ENCODE results near the gene SLC9A5. TPM values are rescaled to one million over a fixed set of nuclear protein-coding genes. Genes with fewer than 3 reads are reported as not detected.

Gene SLC9A5
- polyA plus RNA-seq, 3 donors = 1.0 TPM; not detected in 2

DNA sequence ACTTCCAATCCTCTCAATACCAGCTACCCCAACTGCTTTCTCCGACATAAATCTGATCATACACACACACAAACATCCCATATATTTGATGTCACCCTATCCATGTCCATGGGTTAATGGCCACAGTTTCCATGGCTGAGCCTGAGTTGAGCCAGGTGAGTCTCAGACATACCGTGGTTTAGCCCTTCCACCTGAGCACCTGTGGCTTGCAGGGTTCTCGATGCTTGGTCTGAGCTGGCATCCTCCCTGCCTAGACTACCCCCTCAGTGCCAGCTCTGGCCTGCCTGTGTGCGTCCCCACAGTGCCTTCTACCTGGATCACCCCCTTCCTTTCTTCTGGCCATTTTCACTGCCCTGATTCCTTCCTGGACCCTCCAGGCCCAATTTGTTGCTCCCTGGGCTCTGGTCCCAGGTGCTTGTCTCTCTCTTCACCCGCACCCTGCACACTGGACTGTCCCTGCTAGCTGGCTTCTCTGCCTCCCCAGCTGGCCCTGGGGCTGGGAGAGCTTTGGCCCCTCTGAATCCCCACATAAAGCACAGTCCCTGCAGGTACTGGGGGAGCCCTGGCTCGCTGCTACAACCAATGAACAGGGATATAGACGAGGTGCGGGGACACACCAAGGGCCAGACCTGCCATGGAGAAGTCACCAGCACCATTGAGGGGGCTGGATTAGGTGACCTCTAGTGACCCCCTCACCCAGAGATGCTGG, 42.5 kb upstream of the SLC9A5 start:
- H3K4me2 ChIP-seq (replicated peaks; ENCODE audit: extremely low read depth, low read length, poor library complexity, severe bottlenecking) = no peak overlapping the region
- H3K36me3 ChIP-seq (replicated peaks in 1 of 2; ENCODE audit: control insufficient read depth in 1 of 2, insufficient read depth in 2 of 2, low read length in 2 of 2) = peaks cover 33 to 47% of the 10 kb centered on the region in 2 donors
- no peak overlapping the region for H3K9ac ChIP-seq (ENCODE audit: insufficient read depth, low read length, poor library complexity, severe bottlenecking)
- no peak for DNase-seq
- no peak overlapping the region for H2AFZ ChIP-seq (ENCODE audit: insufficient read depth, low read depth, low read length, poor library complexity, severe bottlenecking)
- H3K79me2 ChIP-seq (ENCODE audit: insufficient read depth, low read length) = no peaks in the 10 kb centered on the region
- H3K9me3 Mint-ChIP-seq = peaks cover 0 to 2% (median 0%) of the 10 kb centered on the region in 7 donors
- no peaks in the 10 kb centered on the region for H3K4me1 Mint-ChIP-seq
- H4K20me1 ChIP-seq (ENCODE audit: insufficient read depth, low read length) = peaks cover 3% of the 10 kb centered on the region
- peak overlapping the region in 1 of 7 donors; percentile 42 for H3K27ac Mint-ChIP-seq
- intact Hi-C loops (cut with micrococcal nuclease) = no loop called here
- H3K27me3 ChIP-seq (ENCODE audit: control insufficient read depth in 2 of 2, insufficient read depth in 2 of 2, low read length in 2 of 2) = no peaks in the 10 kb centered on the region
- H3K27ac ChIP-seq (ENCODE audit: low read depth in 1 of 2, low read length in 2 of 2) = no peak overlapping the region
- peaks cover 0 to 6% (median 3%) of the 10 kb centered on the region in 3 donors for H3K27me3 Mint-ChIP-seq (ENCODE audit: low read depth in 3 of 3)
- peaks cover 30 to 53% of the 10 kb centered on the region in 2 donors for H3K36me3 Mint-ChIP-seq
- H3K4me3 Mint-ChIP-seq = no peak overlapping the region
- WGBS (ENCODE audit: insufficient coverage) = over 99% methylated on average over 8 of the region's 8 CpGs
- H3K4me1 ChIP-seq (ENCODE audit: control insufficient read depth in 1 of 2, insufficient read depth in 2 of 2, low read length in 2 of 2) = no peaks in the 10 kb centered on the region
- H3K9me3 ChIP-seq (replicated peaks in 1 of 2; ENCODE audit: control insufficient read depth in 1 of 2, insufficient read depth in 1 of 2, low read length in 2 of 2) = no peaks in the 10 kb centered on the region
- H3K4me3 ChIP-seq (replicated peaks in 1 of 3; ENCODE audit: low read depth in 2 of 3, low read length in 3 of 3) = no peak overlapping the region
- TF ChIP-seq, protein P1, sequence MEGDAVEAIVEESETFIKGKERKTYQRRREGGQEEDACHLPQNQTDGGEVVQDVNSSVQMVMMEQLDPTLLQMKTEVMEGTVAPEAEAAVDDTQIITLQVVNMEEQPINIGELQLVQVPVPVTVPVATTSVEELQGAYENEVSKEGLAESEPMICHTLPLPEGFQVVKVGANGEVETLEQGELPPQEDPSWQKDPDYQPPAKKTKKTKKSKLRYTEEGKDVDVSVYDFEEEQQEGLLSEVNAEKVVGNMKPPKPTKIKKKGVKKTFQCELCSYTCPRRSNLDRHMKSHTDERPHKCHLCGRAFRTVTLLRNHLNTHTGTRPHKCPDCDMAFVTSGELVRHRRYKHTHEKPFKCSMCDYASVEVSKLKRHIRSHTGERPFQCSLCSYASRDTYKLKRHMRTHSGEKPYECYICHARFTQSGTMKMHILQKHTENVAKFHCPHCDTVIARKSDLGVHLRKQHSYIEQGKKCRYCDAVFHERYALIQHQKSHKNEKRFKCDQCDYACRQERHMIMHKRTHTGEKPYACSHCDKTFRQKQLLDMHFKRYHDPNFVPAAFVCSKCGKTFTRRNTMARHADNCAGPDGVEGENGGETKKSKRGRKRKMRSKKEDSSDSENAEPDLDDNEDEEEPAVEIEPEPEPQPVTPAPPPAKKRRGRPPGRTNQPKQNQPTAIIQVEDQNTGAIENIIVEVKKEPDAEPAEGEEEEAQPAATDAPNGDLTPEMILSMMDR (IDR thresholded peaks at IDR 0.05) = no peak

- Mint-ChIP-seq H3K9me3 (peaks cover 0 to 2% (median 0%) of the 10 kb centered on the region in 7 donors), H3K36me3 (peaks cover 25 to 48% of the 10 kb centered on the region in 2 donors), H3K4me3 (no peak overlapping the region), H3K27ac (peak overlapping the region in 1 of 7 donors; percentile 13), H3K27me3 (ENCODE audit: low read depth in 3 of 3) (peaks cover 0 to 6% (median 5%) of the 10 kb centered on the region in 3 donors), H3K4me1 (no peaks in the 10 kb centered on the region)
- Histone ChIP-seq H3K4me1 (ENCODE audit: control insufficient read depth in 1 of 2, insufficient read depth in 2 of 2, low read length in 2 of 2) (no peaks in the 10 kb centered on the region), H3K4me2 (replicated peaks; ENCODE audit: extremely low read depth, low read length, poor library complexity, severe bottlenecking) (no peak overlapping the region), H3K9me3 (replicated peaks in 1 of 2; ENCODE audit: control insufficient read depth in 1 of 2, insufficient read depth in 1 of 2, low read length in 2 of 2) (no peaks in the 10 kb centered on the region), H3K27ac (ENCODE audit: low read depth in 1 of 2, low read length in 2 of 2) (no peak overlapping the region), H4K20me1 (ENCODE audit: insufficient read depth, low read length) (peaks cover 3% of the 10 kb centered on the region), H3K36me3 (replicated peaks in 1 of 2; ENCODE audit: control insufficient read depth in 1 of 2, insufficient read depth in 2 of 2, low read length in 2 of 2) (peaks cover 28 to 41% of the 10 kb centered on the region in 2 donors), H3K9ac (ENCODE audit: insufficient read depth, low read length, poor library complexity, severe bottlenecking) (no peak overlapping the region), H2AFZ (ENCODE audit: insufficient read depth, low read depth, low read length, poor library complexity, severe bottlenecking) (no peak overlapping the region), H3K79me2 (ENCODE audit: insufficient read depth, low read length) (no peaks in the 10 kb centered on the region), H3K4me3 (replicated peaks in 1 of 3; ENCODE audit: low read depth in 2 of 3, low read length in 3 of 3) (no peak overlapping the region), H3K27me3 (ENCODE audit: control insufficient read depth in 2 of 2, insufficient read depth in 2 of 2, low read length in 2 of 2) (no peaks in the 10 kb centered on the region)
- TF ChIP-seq, protein P1 (IDR thresholded peaks at IDR 0.05) = no peak
- intact Hi-C loops (cut with micrococcal nuclease) = no loop called here
- WGBS (ENCODE audit: insufficient coverage) = 88% methylated on average over 3 of the region's 3 CpGs
- DNase-seq = no peak
Observed at GRCh38 chr16:67206838-67207248, 41.9 kb upstream of the SLC9A5 start.
